ELF-1 (cell line): ENCODE measurements around the gene BPI.
"Not testable (repeated sequence)": the region's sequence is repeated elsewhere in the genome, so short reads cannot be mapped to it uniquely, and the experiment has no call there.

ENCODE experiments used
- DNase-seq: peaks from one replicate; pipeline ENCODE4 v3.0.0-alpha.2; 2016; ENCODE audit warnings: low read depth, low spot score

BPI gene

DNA sequence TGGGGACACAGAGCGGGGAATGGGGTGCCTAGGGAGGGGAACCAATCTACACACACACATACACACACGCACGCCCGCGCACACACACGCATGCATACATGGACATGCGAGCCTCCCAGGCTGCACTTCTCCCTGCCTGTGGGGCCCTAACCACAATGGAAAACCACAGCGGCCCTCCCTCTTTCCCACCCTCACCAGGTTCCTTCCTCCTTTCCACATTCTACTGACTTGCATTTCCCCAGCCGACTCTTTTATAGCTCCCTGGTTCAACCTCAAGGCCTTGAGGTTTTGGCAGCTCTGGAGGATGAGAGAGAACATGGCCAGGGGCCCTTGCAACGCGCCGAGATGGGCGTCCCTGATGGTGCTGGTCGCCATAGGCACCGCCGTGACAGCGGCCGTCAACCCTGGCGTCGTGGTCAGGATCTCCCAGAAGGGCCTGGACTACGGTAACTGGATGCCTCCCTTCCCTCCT, at the start of gene BPI:
TSS of gene BPI (plus strand) at position 249 of the 472 bp plus-strand sequence. CDS start at position 317, 68 bp downstream.
- no peak for DNase-seq

DNA sequence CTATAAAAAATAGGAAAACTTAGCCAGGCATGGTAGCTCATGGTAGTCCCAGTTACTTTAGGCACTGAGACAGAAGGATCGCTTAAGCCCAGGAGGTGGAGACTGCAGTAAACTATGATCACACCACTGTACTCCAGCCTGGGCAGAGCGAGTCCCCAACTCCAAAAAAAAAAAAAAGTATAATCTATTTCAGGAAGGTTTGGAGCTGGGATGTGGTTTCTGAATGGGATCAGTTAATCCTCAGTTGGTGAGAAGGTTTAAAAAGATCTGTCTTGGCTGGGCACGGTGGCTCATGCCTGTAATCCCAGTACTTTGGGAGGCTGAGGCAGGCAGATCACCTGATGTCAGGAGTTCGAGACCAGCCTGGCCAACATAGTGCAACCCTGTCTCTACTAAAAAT, 49.3 kb upstream of the BPI start:
- not testable (repeated sequence) for DNase-seq

DNA sequence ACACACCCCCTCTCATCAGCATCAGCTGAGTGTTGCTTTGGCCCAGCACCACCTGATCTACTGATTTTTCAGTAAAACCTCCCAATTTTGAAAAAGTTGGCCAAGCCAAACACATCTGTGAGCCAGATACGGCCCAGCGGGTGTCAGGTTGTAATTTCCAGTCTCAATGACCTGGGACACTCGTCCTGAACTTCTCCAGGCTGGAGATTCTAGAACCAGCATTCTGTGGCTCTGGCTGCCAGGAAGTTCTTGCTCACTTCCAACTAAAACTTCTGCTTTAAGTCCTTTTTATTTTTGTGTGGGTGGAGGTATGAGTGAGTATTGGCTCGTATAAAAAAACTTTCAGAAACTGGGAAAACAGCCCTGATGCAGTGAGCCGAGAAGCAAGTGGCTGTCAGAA, 48.6 kb upstream of the BPI start:
- no peak for DNase-seq

DNA sequence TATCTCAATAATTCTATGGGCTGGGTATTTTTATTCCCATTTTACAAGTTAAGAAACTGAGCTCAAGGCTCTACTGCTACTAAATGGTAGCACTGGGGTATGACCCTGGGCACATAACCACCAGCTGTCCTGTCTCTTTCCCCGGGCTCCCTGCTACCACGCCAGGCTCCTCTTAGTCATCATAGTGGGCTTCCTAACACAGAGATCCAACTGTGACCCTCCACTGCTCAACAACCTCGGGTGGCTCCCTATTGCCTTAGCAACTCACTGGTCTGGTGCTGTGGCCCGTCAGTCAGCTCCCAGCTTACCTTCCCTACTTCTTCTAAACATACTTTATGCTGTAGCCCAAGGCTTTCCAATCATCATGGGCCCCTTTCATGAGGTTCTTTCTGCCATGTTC, 47.9 kb upstream of the BPI start:
- no peak for DNase-seq

DNA sequence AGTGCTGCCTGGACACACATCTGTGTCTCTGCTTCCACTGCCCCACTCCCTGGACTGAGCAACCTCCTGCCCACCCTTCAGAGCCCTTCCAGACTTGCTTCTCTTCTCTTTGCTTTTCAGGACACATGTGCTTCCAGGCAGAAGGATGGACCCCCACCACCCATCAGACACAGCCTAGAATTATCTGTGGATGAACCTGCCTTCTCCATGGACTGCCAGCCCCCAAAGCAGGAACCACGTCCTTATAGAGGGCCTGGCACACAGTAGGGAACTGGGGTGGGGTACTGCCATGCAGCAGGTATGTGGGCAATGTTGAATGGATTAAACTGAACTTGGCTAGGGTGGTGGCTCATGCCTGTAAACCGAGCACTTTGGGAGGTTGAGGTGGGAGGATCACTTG, 47.0 kb upstream of the BPI start:
- DNase-seq, result no peak

DNA sequence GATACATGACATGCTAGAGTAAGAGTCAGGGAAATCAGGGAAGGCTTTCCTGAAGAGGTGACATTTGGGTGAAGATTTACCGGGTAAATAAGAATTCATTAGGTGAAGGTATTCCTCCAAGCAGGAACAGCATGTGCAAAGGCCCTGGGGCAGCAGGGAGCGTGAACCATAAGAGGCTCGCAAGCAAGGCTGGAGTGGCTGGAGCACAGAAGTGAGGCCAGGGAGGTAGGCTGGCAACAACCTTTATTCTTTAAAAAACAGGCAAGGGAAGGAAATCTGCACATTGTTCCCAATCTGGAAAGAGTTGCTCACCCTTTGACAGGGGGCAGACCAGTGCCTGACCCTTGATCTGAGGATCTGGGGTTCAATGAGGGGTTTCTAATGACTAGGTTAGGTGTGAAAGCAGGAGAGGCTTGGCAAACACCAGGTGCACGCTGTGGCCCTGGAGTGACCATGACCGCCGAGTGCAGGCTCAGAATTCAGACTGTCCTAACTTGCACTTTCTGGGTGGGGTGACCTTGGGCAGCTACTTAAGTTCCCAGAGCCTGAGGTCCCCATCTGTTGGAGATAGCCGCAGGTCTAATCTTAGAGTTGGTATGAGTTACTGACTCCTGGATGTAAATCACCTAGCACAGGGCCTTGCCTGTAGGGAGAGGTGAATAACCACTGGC, 45.3 kb upstream of the BPI start:
- DNase-seq, result no peak

DNA sequence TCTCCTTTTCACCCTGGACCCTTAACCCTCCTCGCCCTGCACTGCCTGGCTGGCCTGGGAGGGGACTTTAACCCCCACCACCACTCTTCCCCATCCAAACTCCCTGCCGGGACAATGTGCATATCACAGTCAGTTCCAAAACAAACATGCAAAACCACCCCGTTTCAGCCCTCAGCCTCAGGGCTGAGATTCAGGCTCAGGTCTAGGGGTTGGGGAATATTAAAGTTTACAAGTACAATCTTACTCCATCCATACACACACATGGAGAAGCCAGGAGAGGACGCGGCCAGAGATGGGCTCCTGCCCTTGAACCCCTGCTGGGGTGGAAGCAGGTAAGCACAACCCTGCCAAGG, 44.0 kb upstream of the BPI start:
- DNase-seq, result no peak

DNA sequence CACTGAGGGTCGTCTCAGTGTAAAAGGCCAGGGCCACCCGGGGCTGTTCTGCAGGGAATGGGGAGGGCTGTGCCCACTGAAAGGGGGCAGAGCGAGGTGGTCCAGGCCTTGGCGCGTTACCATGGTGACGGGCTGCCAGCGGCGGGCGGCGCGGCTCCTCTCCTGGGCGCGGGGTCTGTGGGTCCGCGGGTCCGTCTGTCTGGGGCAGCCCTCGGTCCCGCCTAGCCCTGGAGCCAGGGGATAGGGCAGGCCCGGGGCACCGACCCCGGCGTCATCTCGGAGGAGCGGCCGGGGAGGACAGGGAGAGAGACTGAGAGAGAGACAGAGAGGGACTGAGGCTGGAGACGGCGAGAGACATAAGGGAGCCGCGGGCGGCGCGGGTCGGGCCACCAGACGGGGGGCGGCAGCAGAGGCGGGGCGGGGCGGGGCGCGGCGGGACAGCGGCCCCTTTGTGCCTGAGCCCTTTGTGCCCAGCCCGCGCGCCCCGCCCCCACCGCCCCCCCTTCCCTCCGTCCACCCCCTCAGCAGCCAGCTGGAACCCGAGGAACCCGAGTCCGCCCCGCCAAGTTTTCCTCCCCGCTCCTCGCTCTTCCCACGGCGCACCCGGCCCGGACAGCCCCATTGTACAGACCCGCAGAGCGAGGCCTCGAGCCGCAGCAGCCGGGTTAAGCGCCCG, 43.4 kb upstream of the BPI start, which contains the start of gene KIAA1755:
TSS of gene KIAA1755 (minus strand) at position 358 of the 676 bp plus-strand sequence. CDS start at position 123, 235 bp downstream.
- peak; percentile 46 for DNase-seq

DNA sequence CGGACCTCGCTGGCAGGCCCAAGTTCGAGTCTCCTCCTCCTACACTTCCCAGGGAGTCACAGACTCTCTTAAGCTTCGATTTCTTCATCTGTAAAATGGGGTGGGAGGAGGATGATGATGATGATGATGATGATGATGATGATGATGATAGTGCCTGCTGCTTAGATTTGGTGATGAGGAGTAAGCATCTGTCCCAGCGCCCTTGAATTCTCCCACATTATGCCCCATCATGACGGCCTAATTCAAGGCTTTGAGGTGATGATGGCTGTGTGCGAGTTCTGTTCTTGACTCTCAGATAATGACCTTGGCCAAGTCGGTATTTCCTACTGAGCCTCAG, 42.9 kb upstream of the BPI start:
- DNase-seq, result no peak

DNA sequence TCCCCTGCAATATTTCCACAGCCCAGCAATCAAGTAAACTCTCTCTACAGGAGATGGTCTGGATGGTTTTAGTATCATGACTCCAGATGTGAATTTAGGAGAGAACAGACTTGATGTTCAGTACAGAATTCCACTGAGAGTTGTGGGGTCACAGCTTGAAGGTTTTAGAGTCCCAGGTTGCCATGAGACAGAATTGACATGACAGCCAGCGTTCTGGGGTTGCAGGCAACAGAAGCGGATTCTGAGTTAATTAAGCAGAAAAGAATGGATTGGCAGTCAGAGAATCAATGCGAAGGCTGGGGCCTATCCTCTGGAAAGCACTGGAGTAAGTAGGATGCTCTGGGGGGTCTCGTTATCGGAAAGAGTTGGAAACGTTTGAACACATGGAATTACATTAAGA, 41.0 kb upstream of the BPI start:
- no peak for DNase-seq

DNA sequence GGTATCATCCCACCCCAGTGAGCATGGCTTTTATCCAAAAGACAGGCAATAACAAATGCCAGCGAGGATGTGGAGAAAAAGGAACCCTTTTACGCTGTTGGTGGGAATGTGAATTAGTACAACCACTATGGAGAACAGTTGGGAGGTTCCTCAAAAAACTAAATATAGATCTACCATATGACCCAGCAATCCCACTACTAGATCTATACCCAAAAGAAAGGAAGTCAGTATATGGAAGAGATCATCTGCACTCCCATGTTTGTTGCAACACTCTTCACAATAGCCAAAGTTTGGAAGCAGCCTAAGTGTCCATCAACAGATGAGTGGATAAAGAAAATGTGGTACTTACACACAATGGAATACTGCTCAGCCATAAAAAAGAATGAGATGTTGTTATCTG, 37.5 kb upstream of the BPI start:
- no peak for DNase-seq

DNA sequence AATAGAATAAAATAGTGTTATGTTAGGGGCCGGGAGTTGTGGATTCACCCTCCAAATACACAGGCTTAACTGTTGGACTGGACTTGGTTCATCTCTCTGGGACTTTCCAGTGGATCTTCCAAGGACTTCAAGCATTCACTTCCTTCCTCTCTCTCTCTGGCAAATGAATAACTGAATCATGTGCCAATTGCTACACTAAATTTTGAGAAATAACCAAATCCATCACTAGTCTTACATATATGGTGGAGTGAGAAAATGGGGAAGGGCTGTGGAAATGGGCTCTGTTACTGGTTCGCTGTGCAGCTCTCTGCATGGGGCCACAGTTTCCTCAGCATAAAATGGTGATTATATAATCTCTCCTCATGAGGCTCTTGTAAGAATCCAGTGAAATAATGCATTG, 36.7 kb upstream of the BPI start:
- DNase-seq, result no peak

DNA sequence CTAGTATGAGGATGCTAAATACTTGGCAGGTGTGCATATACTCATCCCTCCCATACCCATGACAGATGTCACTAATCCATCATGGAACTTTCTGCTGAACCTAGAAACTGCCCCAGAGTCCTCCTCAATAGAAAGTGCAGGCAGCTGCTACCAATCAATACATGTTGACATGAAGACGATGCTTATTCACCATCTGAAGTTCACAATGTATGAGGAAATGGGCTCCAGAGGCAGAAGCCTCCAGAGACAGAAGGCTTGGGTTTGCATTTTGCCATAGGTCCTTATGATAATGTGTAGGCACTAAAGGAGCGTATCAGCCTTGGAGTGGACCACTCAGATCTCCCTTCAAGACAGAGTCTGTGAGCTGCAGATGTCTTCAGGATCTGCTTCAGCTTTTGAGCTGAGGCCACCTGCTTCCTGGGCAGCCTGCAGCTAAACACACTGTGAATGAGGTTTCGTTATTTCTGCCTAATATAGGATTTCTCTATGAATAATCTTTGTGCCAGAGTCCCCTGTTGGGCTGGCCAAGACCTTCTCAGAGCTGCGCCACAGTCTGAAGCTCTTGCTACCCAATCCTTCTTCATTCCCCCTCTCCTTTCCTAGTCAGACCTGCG, 35.9 kb upstream of the BPI start:
- DNase-seq, result no peak

DNA sequence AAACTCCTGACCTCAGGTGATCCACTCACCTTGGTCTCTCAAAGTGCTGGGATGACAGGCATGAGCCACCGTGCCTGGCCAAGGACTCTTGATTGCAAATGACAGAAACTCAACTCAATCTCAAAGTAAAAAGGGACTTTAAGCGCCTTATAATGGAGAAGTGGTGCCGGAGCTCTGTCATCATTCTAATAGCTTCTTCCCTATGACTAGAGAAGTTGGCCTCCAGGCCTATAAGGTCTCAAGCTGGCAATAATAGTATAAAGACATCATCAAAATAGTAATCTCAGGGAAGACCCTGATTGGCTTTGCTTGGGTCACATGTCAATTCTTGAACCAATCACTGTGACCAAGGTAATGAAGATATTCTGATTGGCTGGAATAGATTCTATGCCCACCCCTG, 34.9 kb upstream of the BPI start:
- DNase-seq, result no peak

DNA sequence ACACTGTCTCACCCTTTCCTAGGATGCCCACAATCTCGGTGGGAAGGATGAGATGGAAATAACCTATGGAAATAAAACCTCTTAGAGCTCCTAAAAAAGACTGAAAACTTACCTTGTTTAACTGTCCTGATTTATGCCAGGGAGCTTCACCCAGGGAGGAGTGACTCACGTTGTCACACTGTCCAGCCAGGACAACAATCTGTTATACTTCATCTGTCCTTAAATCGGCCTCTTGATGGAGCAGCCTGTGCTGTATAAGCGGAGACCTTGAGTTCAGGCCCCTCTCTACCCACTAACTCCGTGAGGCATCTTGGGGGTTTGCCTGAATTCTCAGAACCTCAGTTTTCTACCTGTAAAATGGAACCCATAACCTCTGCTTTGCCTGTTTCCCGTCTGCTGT, 34.2 kb upstream of the BPI start:
- DNase-seq, result no peak

DNA sequence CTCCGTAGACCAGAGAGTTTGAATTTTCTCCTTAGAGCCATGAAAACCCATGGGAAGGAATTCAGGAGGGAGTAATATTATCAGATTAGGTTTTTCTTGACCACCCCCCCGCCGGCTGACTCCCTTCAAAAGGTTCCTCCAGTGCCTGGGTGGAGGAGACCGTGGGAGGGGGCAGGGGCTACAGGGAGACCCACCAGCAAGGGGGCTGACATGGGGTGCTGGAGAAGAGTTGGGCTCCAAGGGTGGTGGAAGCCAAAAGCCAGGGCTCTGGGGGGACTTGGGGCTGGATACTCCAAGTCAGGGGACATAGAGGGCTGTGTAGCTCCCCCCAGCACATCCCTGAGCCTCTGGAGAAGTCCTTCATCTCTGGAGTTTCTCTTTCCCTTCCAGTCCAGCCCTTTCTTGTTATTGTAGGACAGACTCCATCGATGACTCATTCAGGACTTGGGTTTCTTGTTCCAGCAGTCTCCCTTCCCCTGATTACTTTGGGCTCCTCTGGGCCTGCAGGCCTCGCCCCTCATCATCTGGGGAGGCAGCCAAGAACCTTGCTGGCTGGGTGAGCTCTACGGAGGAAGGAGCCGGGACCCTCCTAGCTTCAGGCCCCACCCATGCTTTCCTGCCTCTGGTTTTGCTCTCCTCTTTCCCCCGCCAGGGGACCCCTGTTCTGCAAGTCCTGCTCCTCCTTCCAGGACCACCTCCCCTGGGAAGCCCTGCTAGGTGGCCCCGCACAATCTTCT, 32.9 kb upstream of the BPI start:
- no peak for DNase-seq

DNA sequence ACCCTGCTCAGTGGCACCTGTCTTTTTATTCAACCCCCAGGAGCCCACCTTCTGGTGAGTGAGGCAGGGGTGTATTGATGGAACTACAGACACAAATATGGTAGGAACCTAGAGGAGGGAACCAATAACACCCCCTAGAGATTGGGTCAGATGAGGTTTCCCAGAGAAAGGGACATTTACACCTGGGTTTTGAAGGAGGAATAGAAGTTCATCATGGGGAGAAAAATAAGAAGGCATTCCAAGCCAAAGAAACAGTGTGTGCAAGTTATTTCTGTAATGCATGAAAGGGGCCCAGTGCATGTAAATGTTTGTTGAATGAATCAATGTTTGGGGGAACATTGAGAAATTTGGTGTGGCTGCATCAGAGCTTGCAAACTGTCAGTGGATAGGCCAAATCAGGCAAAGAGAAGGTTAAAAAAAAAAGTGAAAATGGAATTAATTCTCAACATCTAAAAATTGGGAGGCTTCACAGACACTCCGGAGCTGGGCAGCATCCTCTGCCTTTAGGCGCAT, 32.3 kb upstream of the BPI start:
- DNase-seq, result no peak

DNA sequence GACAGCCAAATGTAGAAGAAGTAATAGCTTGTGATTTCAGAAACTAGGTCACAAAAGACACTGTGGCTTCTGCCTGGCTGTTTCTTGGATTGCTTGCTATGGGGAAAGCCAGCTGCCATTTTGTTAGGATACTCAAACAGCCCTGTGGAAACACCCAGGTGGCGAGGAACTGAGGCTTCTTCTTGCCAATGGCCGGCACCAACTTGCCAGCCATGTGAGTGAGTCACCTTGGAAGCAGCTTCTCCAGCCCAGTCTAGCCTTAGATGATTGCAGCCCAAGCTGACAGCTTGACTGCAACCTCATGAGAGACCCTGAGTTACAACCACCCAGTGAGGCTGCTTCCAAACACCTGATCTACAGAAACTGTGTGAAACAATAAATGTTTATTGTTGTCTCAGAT, 31.6 kb upstream of the BPI start:
- DNase-seq, result no peak

DNA sequence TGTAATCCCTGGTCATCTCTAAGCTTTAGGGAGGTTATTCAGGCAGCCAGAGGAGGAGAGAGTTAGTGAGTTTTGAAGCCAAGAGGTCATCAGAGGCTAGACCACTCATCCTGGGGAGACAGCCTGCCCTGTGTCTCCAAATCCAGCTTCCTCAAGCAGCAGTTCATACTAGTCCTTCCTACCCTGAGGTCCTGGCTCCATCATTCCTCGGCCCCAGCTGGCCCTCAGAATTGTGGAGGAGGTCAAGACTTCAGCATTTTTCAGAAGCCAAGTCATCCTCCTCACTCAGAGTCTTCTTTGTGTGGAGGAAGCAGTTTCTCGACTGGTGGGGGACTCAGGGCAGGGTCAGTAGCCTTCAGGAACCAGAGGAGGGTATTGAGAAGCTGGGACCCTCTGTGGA, 31.0 kb upstream of the BPI start:
- no peak for DNase-seq

DNA sequence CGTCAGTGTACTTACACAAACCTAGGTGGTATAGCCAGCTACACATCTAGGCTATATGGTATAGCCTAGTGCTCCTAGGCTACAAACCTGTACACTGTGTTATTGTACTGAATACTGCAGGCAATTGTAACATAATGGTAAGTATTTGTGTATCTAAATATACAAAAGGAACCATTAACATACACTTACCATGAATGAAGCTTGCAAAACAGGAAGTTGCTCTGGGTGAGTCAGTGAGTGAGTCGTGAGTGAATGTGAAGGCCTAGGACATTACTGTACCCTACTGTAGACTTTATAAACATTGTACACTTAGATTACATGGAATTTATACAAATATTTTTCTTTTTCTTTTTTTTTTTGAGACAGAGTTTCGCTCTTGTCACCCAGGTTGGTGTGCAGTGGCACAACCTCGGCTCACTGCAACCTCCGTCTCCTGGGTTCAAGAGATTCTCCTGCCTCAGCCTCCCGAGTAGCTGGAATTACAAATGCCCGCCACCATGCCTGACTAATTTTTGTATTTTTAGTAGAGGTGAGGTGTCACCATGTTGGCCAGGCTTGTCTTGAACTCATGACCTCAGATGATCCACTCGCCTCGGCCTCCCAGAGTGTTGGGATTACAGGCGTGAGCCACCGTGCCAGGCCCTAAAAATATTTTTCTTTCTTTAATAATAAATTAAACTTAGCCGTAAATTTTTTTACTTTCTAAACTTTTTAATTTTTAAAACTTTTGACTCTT, 28.0 kb upstream of the BPI start:
- no peak for DNase-seq

DNA sequence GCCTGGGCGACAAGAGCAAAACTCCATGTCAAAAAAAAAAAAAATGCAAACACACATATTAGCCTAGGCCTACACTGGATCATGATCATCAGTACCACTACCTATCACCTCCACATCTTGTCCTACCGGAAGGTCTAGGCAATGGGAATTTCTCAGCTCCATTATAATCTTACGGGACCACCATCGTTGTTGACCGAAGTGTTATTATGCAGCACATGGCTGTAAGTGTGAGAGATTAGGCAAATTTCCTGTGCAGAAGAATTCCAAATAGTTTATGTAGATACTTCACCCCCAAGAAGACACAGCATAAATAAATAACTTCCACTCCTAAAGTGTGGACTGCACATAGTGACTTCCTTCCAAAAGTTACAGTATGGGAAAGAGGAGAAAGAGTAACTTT, 26.7 kb upstream of the BPI start:
- DNase-seq, result no peak

DNA sequence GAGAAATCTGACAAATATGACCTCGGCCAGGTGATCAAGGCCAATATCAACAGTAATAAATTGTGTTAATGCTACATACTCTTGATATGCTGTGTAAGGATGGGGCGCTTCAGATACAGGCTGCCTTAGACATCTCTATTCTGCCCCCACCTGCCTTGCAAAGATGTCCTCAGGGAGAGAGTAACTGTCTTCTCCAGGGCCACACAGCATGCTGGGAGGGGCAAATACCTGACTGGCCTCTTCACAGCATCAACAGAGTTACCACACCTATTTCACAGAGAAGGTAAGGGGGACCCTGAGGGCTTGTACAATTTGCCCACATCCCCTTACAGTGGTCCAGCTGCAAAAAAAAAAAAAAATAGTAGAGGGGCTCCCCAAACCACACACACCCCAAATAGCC, 26.3 kb upstream of the BPI start:
- DNase-seq, result no peak
